Endothelial cell of umbilical vein (primary cell): ENCODE results near the gene HRH3. TPM values are rescaled to one million over a fixed set of nuclear protein-coding genes. Genes with fewer than 3 reads are reported as not detected.

Source experiments
- BruUV-seq: library from RNA; stranded (reverse); fragments of 400-500 nt; replicated peaks from 2 replicates; lab custom pipeline; 2021; lab: Mats Ljungman, UMichigan
- CTCF ChIA-PET: fragments of 300-600, 350-600 bp; sonication (Branson Sonifier 250); formaldehyde crosslinking; loops from one replicate; lab custom pipeline; 2021; ENCODE audit warnings: antibody characterized with exemption, inconsistent platforms; lab: Charles Lee
- POLR2A ChIA-PET: fragments of 300-600, 350-600 bp; sonication (Branson Sonifier 250); formaldehyde crosslinking; loops from one replicate; lab custom pipeline; 2021; ENCODE audit warnings: antibody characterized with exemption, inconsistent platforms; lab: Charles Lee
- DNase-seq: peaks from one replicate; pipeline ENCODE4 v3.0.0-alpha.2; 2011; ENCODE audit warnings: low read depth, low spot score
- FAIRE-seq: peaks from 2 replicates; lab custom pipeline; 2011; peaks lifted over from hg19 to GRCh38; lab: Jason Lieb, UNC
- H2AFZ ChIP-seq: 2 replicates; pipeline ENCODE4 v1.6.0; 2012; ENCODE audit warnings: low read depth, low read length, control low read depth, inconsistent platforms
- H3K27ac ChIP-seq: 2 replicates; pipeline ENCODE4 v1.5.1; 2011; ENCODE audit warnings: low read depth, mild to moderate bottlenecking, control low read depth, low read length, moderate library complexity; ENCODE audit not compliant: insufficient read depth
- H3K27me3 ChIP-seq, 2 experiments: 2 replicates each; pipeline versions ENCODE4 v1.6.0 to v1.6.1; 2011; ENCODE audit warnings: low read length in 2 of 2, mixed read lengths in 1 of 2; ENCODE audit not compliant: control insufficient read depth in 2 of 2, insufficient read depth in 2 of 2
- H3K36me3 ChIP-seq, 2 experiments: 2 replicates in 1 of 2; 3 replicates in 1 of 2; pipeline ENCODE4 v1.5.1; 2011; ENCODE audit warnings: low read length in 2 of 2, mild to moderate bottlenecking in 1 of 2, moderate library complexity in 1 of 2; ENCODE audit not compliant: control insufficient read depth in 2 of 2, insufficient read depth in 2 of 2; ENCODE audit errors: extremely low read depth in 1 of 2
- H3K4me1 ChIP-seq: 3 replicates; pipeline ENCODE4 v1.5.1; 2011; ENCODE audit warnings: mild to moderate bottlenecking, low read length; ENCODE audit not compliant: control insufficient read depth, insufficient read depth; ENCODE audit errors: extremely low read depth
- H3K4me2 ChIP-seq: 2 replicates; pipeline ENCODE4 v1.6.1; 2011; ENCODE audit warnings: low read length, control low read depth, mixed read lengths; ENCODE audit not compliant: insufficient read depth
- H3K4me3 ChIP-seq, 3 experiments: fragments of 200-600 bp in 1 of 3; sonication (generic), shearing (Covaris generic) in 1 of 3; replicated peaks in 1 of 3; 2 replicates each; pipeline ENCODE4 v1.5.1; 2011 to 2016; ENCODE audit warnings: control low read depth in 3 of 3, low read length in 3 of 3, mild to moderate bottlenecking in 2 of 3, inconsistent platforms in 1 of 3, low read depth in 1 of 3, moderate library complexity in 1 of 3; ENCODE audit not compliant: insufficient read depth in 1 of 3
- H3K79me2 ChIP-seq: 2 replicates; pipeline ENCODE4 v1.6.0; 2012; ENCODE audit warnings: low read length, inconsistent platforms; ENCODE audit not compliant: control insufficient read depth, insufficient read depth
- H3K9ac ChIP-seq: replicated peaks from 2 replicates; pipeline ENCODE3; 2011; ENCODE audit warnings: low read length, control low read depth; ENCODE audit not compliant: insufficient read depth; ENCODE audit errors: extremely low read depth
- H3K9me1 ChIP-seq: replicated peaks from 3 replicates; pipeline ENCODE4 v1.6.0; 2011; ENCODE audit warnings: mild to moderate bottlenecking, low read length; ENCODE audit not compliant: control insufficient read depth, insufficient read depth; ENCODE audit errors: extremely low read depth
- H3K9me3 ChIP-seq: replicated peaks from 2 replicates; pipeline ENCODE4 v1.5.1; 2012; ENCODE audit warnings: low read length, inconsistent platforms; ENCODE audit not compliant: control insufficient read depth, insufficient read depth
- H4K20me1 ChIP-seq: replicated peaks from 2 replicates; pipeline ENCODE3; 2011; ENCODE audit warnings: mild to moderate bottlenecking, low read length; ENCODE audit not compliant: control insufficient read depth, insufficient read depth; ENCODE audit errors: extremely low read depth
- EZH2 ChIP-seq: IDR thresholded peaks from 2 replicates; pipeline ENCODE4 v1.6.1; 2012; ENCODE audit warnings: borderline replicate concordance, low read depth, mild to moderate bottlenecking, moderate library complexity, low read length, inconsistent platforms; ENCODE audit not compliant: severe bottlenecking
- FOS ChIP-seq: IDR thresholded peaks from 2 replicates; pipeline ENCODE4 v1.6.1; 2011; ENCODE audit warnings: mild to moderate bottlenecking, low read length, moderate library complexity, borderline replicate concordance; ENCODE audit not compliant: insufficient read depth
- GATA2 ChIP-seq: IDR thresholded peaks from 2 replicates; pipeline ENCODE4 v1.7.0; 2011; ENCODE audit warnings: low read depth, mild to moderate bottlenecking, moderate library complexity, mixed read lengths, low read length; ENCODE audit not compliant: insufficient read length, insufficient read depth
- JUN ChIP-seq: IDR thresholded peaks from 2 replicates; pipeline ENCODE4 v1.6.1; 2011; ENCODE audit warnings: borderline replicate concordance, low read depth; ENCODE audit not compliant: insufficient read length, insufficient read depth
- MYC ChIP-seq: IDR thresholded peaks from one replicate; pipeline ENCODE4 v1.6.1; 2011; ENCODE audit warnings: mild to moderate bottlenecking, low read depth, low read length
- POLR2A ChIP-seq: IDR thresholded peaks from 2 replicates; pipeline ENCODE4 v1.6.1; 2012; ENCODE audit warnings: low read depth, mild to moderate bottlenecking, control low read depth, low read length
- POLR2AphosphoS5 ChIP-seq: IDR thresholded peaks from 2 replicates; pipeline ENCODE4 v1.6.1; 2012; ENCODE audit warnings: low read depth, mild to moderate bottlenecking, control low read depth, low read length, moderate library complexity; ENCODE audit not compliant: insufficient read depth
- dilution Hi-C: fragments of 300-500 bp; cut with MboI; formaldehyde crosslinking; loops from one replicate; pipeline ENCODE4 v1.15.0; 2019; ENCODE audit warnings: low sequenced_read_pairs; ENCODE audit not compliant: extremely low pct_ligation_motif_present
- intact Hi-C: fragments of 100-400 bp; cut with micrococcal nuclease; formaldehyde crosslinking; loops from one replicate; pipeline ENCODE4 v1.10.0; 2022
- polyA plus RNA-seq, 4 experiments: library from polyadenylated mRNA; depleted of rRNA in 3 of 4; stranded (reverse) in 3 of 4; unstranded in 1 of 4; fragments of >200 nt; gene quantifications; 2 replicates each; pipeline versions ENCODE4 v1.2.1 to v1.2.3, GENCODE V29; 2011 to 2012; ENCODE audit warnings: missing spikeins in 1 of 4
- total RNA-seq: library from RNA; stranded (reverse); gene quantifications from 2 replicates; pipeline ENCODE4 v1.2.3, GENCODE V29; 2021
- TF ChIP-seq, protein P1 (sequence below): IDR thresholded peaks from 2 replicates; pipeline ENCODE4 v1.6.1; 2011; ENCODE audit not compliant: insufficient read depth, insufficient read length
- TF ChIP-seq, protein P2 (sequence below), 2 donors: IDR thresholded peaks; 1 replicate in 1 of 2; 2 replicates in 1 of 2; pipeline ENCODE4 v1.5.1; 2011; ENCODE audit warnings: low read length in 2 of 2, mild to moderate bottlenecking in 2 of 2, moderate library complexity in 2 of 2, control low read depth in 1 of 2, inconsistent platforms in 1 of 2, low read depth in 1 of 2; ENCODE audit not compliant: insufficient read depth in 1 of 2; ENCODE audit errors: extremely low read depth in 1 of 2

Gene HRH3
- total and polyA plus RNA-seq, 2 donors (not counting 3 experiments of a cell fraction or from before 2014, with no cell fraction given), result not detected

DNA sequence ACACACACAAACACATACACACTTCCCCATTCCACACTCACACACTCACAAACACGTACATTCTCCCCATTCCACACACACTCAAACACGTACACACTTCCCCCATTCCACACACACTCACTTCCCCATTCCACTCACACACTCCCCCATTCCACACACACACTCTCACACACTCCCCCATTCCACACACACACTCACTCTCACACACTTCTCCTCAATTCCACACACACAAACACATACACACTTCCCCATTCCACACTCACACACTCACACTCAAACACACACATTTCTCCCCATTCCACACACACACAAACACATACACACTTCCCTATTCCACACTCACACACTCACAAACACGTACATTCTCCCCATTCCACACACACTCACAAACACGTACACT lies 9.6 kb upstream of the HRH3 start:
- TF ChIP-seq JUN (no peak), MYC (no peak), POLR2AphosphoS5 (no peak), GATA2 (no peak), EZH2 (no peak), FOS (no peak), POLR2A (no peak)
- TF ChIP-seq, protein P1, sequence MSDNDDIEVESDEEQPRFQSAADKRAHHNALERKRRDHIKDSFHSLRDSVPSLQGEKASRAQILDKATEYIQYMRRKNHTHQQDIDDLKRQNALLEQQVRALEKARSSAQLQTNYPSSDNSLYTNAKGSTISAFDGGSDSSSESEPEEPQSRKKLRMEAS, result no peak
- TF ChIP-seq, protein P2, sequence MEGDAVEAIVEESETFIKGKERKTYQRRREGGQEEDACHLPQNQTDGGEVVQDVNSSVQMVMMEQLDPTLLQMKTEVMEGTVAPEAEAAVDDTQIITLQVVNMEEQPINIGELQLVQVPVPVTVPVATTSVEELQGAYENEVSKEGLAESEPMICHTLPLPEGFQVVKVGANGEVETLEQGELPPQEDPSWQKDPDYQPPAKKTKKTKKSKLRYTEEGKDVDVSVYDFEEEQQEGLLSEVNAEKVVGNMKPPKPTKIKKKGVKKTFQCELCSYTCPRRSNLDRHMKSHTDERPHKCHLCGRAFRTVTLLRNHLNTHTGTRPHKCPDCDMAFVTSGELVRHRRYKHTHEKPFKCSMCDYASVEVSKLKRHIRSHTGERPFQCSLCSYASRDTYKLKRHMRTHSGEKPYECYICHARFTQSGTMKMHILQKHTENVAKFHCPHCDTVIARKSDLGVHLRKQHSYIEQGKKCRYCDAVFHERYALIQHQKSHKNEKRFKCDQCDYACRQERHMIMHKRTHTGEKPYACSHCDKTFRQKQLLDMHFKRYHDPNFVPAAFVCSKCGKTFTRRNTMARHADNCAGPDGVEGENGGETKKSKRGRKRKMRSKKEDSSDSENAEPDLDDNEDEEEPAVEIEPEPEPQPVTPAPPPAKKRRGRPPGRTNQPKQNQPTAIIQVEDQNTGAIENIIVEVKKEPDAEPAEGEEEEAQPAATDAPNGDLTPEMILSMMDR (IDR thresholded peaks at IDR 0.05; ENCODE audit: extremely low read depth in 1 of 2, insufficient read depth in 1 of 2, low read depth in 1 of 2, low read length in 2 of 2), result no peak
- ChIA-PET POLR2A (no interaction called here), CTCF (no interaction called here)
- no peaks in the 10 kb centered on the region for H3K9me3 ChIP-seq
- intact Hi-C loops (no loop called here), dilution Hi-C loops (no loop called here)
- no TSS peak for BruUV-seq
- no peak overlapping the region for H2AFZ ChIP-seq
- no peaks in the 10 kb centered on the region for H3K9me1 ChIP-seq
- DNase-seq (no peak), FAIRE-seq (no peak)
- H3K36me3 ChIP-seq, result no peaks in the 10 kb centered on the region
- no peak overlapping the region for H3K27ac ChIP-seq
- no peak overlapping the region for H3K9ac ChIP-seq
- H3K4me1 ChIP-seq, result no peaks in the 10 kb centered on the region
- H3K4me3 ChIP-seq, result no peak overlapping the region
- no peaks in the 10 kb centered on the region for H4K20me1 ChIP-seq
- no peak overlapping the region for H3K4me2 ChIP-seq
- H3K27me3 ChIP-seq, result no peaks in the 10 kb centered on the region
- no peaks in the 10 kb centered on the region for H3K79me2 ChIP-seq
